ENCODE results near the gene TAF1B. TPM values are rescaled to one million over a fixed set of nuclear protein-coding genes. Genes with fewer than 3 reads are reported as not detected.
A peak's percentile ranks its signal among the peaks of the same experiment; 100 is the strongest.

TAF1B gene
- total RNA-seq, 1 donor: 4.8 TPM

- DNase-seq (ENCODE audit: low read depth in 2 of 3, low spot score in 2 of 3): no peak
Measured at GRCh38 chr2:9959262-9959661, 116.0 kb downstream of the TAF1B start.

GRCh38 chr2:9961013-9961412 is 117.7 kb downstream of the TAF1B start:
- peak in 2 of 3 donors; percentile 39 to 47 for DNase-seq (ENCODE audit: low read depth in 2 of 3, low spot score in 2 of 3)

- DNase-seq (ENCODE audit: low read depth in 2 of 3, low spot score in 2 of 3): no peak
Measured at GRCh38 chr2:9964334-9964980, 121.2 kb downstream of the TAF1B start.

- no peak for DNase-seq (ENCODE audit: low read depth in 2 of 3, low spot score in 2 of 3)
Measured at GRCh38 chr2:9965119-9965822, 122.0 kb downstream of the TAF1B start.

GRCh38 chr2:9966491-9967022 is 123.3 kb downstream of the TAF1B start:
- peak in 1 of 3 donors; percentile 36 for DNase-seq (ENCODE audit: low read depth in 2 of 3, low spot score in 2 of 3)

GRCh38 chr2:9967053-9967775 is 123.9 kb downstream of the TAF1B start:
- DNase-seq (ENCODE audit: low read depth in 2 of 3, low spot score in 2 of 3): no peak

GRCh38 chr2:9968553-9969497 is 125.6 kb downstream of the TAF1B start:
- DNase-seq (ENCODE audit: low read depth in 2 of 3, low spot score in 2 of 3): no peak

- no peak for DNase-seq (ENCODE audit: low read depth in 2 of 3, low spot score in 2 of 3)
Measured at GRCh38 chr2:9970200-9971044, 127.1 kb downstream of the TAF1B start.

- no peak for DNase-seq (ENCODE audit: low read depth in 2 of 3, low spot score in 2 of 3)
Measured at GRCh38 chr2:9971105-9971818, 128.0 kb downstream of the TAF1B start.

GRCh38 chr2:9971890-9972289 is 128.6 kb downstream of the TAF1B start:
- DNase-seq (ENCODE audit: low read depth in 2 of 3, low spot score in 2 of 3): no peak

- no peak for DNase-seq (ENCODE audit: low read depth in 2 of 3, low spot score in 2 of 3)
Measured at GRCh38 chr2:9972621-9973479, 129.6 kb downstream of the TAF1B start.

GRCh38 chr2:9973690-9974089 is 130.4 kb downstream of the TAF1B start:
- DNase-seq (ENCODE audit: low read depth in 2 of 3, low spot score in 2 of 3): no peak

- DNase-seq (ENCODE audit: low read depth in 2 of 3, low spot score in 2 of 3): no peak
Measured at GRCh38 chr2:9974343-9974742, 131.1 kb downstream of the TAF1B start.

GRCh38 chr2:9975328-9975727 is 132.1 kb downstream of the TAF1B start:
- DNase-seq (ENCODE audit: low read depth in 2 of 3, low spot score in 2 of 3): no peak

GRCh38 chr2:9975805-9976447 is 132.7 kb downstream of the TAF1B start:
- peak in 2 of 3 donors; percentile 22 to 41 for DNase-seq (ENCODE audit: low read depth in 2 of 3, low spot score in 2 of 3)

GRCh38 chr2:9979977-9980376 is 136.7 kb downstream of the TAF1B start:
- DNase-seq (ENCODE audit: low read depth in 2 of 3, low spot score in 2 of 3): no peak

- DNase-seq (ENCODE audit: low read depth in 2 of 3, low spot score in 2 of 3): no peak
Measured at GRCh38 chr2:9980520-9980919, 137.2 kb downstream of the TAF1B start.

Measured in hematopoietic multipotent progenitor cell (in vitro differentiated cells).